Gastroesophageal sphincter (tissue), 4 donors: ENCODE measurements around the gene RBM28. TPM values are rescaled to one million over a fixed set of nuclear protein-coding genes. Genes with fewer than 3 reads are reported as not detected.

Experiments used
- ATAC-seq: fragments of 150-250 bp; one replicate; pipeline ENCODE4 v1.9.1; 2016; ENCODE audit warnings: mild to moderate bottlenecking, moderate library complexity
- H3K27ac ChIP-seq, 4 donors: fragments of 200-600 bp; sonication (generic) in 3 of 4; 1 replicate in 3 of 4; 2 replicates in 1 of 4; pipeline ENCODE4 v1.5.1; 2016 to 2019
- H3K27me3 ChIP-seq: fragments of 200-600 bp; sonication (generic); one replicate; pipeline ENCODE4 v1.5.1; 2019
- H3K36me3 ChIP-seq, 2 donors: fragments of 200-600 bp; sonication (generic); one replicate each; pipeline ENCODE4 v1.5.1; 2019; ENCODE audit warnings: control low read depth in 1 of 2
- H3K4me1 ChIP-seq, 3 donors: fragments of 200-600 bp; sonication (generic); 1 replicate in 2 of 3; 2 replicates in 1 of 3; pipeline ENCODE4 v1.5.1; 2016 to 2019; ENCODE audit warnings: control low read depth in 2 of 3
- H3K4me3 ChIP-seq, 2 donors: fragments of 200-600 bp; sonication (generic); one replicate each; pipeline ENCODE4 v1.5.1; 2019; ENCODE audit warnings: mild to moderate bottlenecking in 1 of 2, moderate library complexity in 1 of 2
- H3K9me3 ChIP-seq, 3 donors: fragments of 200-600 bp; sonication (generic); one replicate each; pipeline ENCODE4 v1.5.1; 2017 to 2019; ENCODE audit warnings: control low read depth in 2 of 3
- CTCF ChIP-seq, 4 experiments: fragments of 200-600 bp in 2 of 4; fragments of 450-650 bp in 2 of 4; sonication (generic) in 1 of 4; IDR thresholded peaks; one replicate each; pipeline ENCODE4 v1.5.1; 2017 to 2019; ENCODE audit warnings: antibody characterized with exemption in 4 of 4, mild to moderate bottlenecking in 2 of 4, moderate library complexity in 2 of 4
- EP300 ChIP-seq: sonication (generic); formaldehyde crosslinking; IDR thresholded peaks from one replicate; pipeline ENCODE4 v1.6.1; 2017; ENCODE audit warnings: antibody characterized with exemption, mild to moderate bottlenecking
- POLR2A ChIP-seq, 2 donors: fragments of 450-650 bp; IDR thresholded peaks; one replicate each; pipeline ENCODE4 v1.6.1; 2017; ENCODE audit warnings: antibody characterized with exemption in 2 of 2, mild to moderate bottlenecking in 2 of 2, moderate library complexity in 1 of 2
- POLR2AphosphoS5 ChIP-seq: sonication (generic); formaldehyde crosslinking; IDR thresholded peaks from one replicate; pipeline ENCODE4 v1.6.1; 2017; ENCODE audit warnings: antibody characterized with exemption
- WGBS, 2 donors: methylation state at CpG; one replicate each; pipeline ENCODE4 v1.1.5; 2018; ENCODE audit warnings: low coverage in 1 of 2; 5-methylcytosine and 5-hydroxymethylcytosine counted together
- total RNA-seq, 4 donors: library from RNA; depleted of rRNA; stranded (reverse); fragments of >200 nt; gene quantifications; one replicate each; pipeline ENCODE4 v1.1.0, GENCODE V29; 2016

The RBM28 gene
- total RNA-seq, 4 donors from 2014 or later, result 12.7 to 27.1 (median 19.5) TPM

GRCh38 chr7:128309124-128309523 lies 34.6 kb downstream of the RBM28 start:
- no peaks in the 10 kb centered on the region for H3K27me3 ChIP-seq
- H3K27ac ChIP-seq, result no peak overlapping the region
- peaks cover 0 to 100% of the 10 kb centered on the region in 2 donors for H3K36me3 ChIP-seq
- no peak overlapping the region for H3K4me3 ChIP-seq
- no peaks in the 10 kb centered on the region for H3K9me3 ChIP-seq
- ATAC-seq, result no peak
- no peak for TF ChIP-seq EP300
- no peak for TF ChIP-seq POLR2AphosphoS5
- no peak for TF ChIP-seq CTCF (IDR thresholded peaks at IDR 0.05)
- no peak for TF ChIP-seq POLR2A (IDR thresholded peaks at IDR 0.05)
- 85 to 94% methylated on average over 5 to 6 of the region's 6 CpGs for WGBS, 2 donors
- H3K4me1 ChIP-seq, result no peaks in the 10 kb centered on the region

- ATAC-seq, result no peak
- TF ChIP-seq EP300 (no peak), POLR2AphosphoS5 (no peak), CTCF (IDR thresholded peaks at IDR 0.05) (no peak), POLR2A (IDR thresholded peaks at IDR 0.05) (no peak)
- 100% methylated on average over 2 of the region's 2 CpGs; no CpG with 5 or more reads in 1 of the 2 donors for WGBS, 2 donors
These were observed 36.6 kb downstream of the RBM28 start for GRCh38 chr7:128307061-128307460.

GRCh38 chr7:128304212-128304611 lies 39.5 kb downstream of the RBM28 start:
- Histone ChIP-seq H3K9me3 (no peaks in the 10 kb centered on the region), H3K4me1 (no peaks in the 10 kb centered on the region), H3K36me3 (peaks cover 0 to 91% of the 10 kb centered on the region in 2 donors), H3K27me3 (no peaks in the 10 kb centered on the region), H3K4me3 (no peak overlapping the region), H3K27ac (no peak overlapping the region)
- TF ChIP-seq POLR2AphosphoS5 (no peak), POLR2A (IDR thresholded peaks at IDR 0.05) (no peak), EP300 (no peak), CTCF (IDR thresholded peaks at IDR 0.05) (no peak)
- WGBS, 2 donors, result no CpG with 5 or more reads among the region's 1 CpG
- ATAC-seq, result no peak

More at GRCh38 chr7:128307061-128307460, 36.6 kb downstream of the RBM28 start:
- H3K27ac ChIP-seq, result no peak overlapping the region
- H3K4me1 ChIP-seq, result no peaks in the 10 kb centered on the region
- H3K36me3 ChIP-seq, result peaks cover 0 to 100% of the 10 kb centered on the region in 2 donors
- no peaks in the 10 kb centered on the region for H3K27me3 ChIP-seq
- H3K4me3 ChIP-seq, result no peak overlapping the region
- H3K9me3 ChIP-seq, result no peaks in the 10 kb centered on the region

GRCh38 chr7:128303643-128304042 lies 40.1 kb downstream of the RBM28 start:
- H3K27me3 ChIP-seq, result no peaks in the 10 kb centered on the region
- no peaks in the 10 kb centered on the region for H3K9me3 ChIP-seq
- 77% methylated on average over 5 of the region's 5 CpGs for WGBS, 2 donors
- H3K27ac ChIP-seq, result no peak overlapping the region
- TF ChIP-seq POLR2A (IDR thresholded peaks at IDR 0.05) (no peak), POLR2AphosphoS5 (no peak), EP300 (no peak), CTCF (IDR thresholded peaks at IDR 0.05) (no peak)
- peaks cover 0 to 85% of the 10 kb centered on the region in 2 donors for H3K36me3 ChIP-seq
- no peak overlapping the region for H3K4me3 ChIP-seq
- no peaks in the 10 kb centered on the region for H3K4me1 ChIP-seq
- ATAC-seq, result no peak

- H3K27ac ChIP-seq, result no peak overlapping the region
- no peaks in the 10 kb centered on the region for H3K27me3 ChIP-seq
- H3K4me3 ChIP-seq, result no peak overlapping the region
- no peaks in the 10 kb centered on the region for H3K4me1 ChIP-seq
- ATAC-seq, result no peak
- 100% methylated on average over 2 of the region's 2 CpGs; no CpG with 5 or more reads in 1 of the 2 donors for WGBS, 2 donors
- TF ChIP-seq POLR2AphosphoS5 (no peak), CTCF (IDR thresholded peaks at IDR 0.05) (no peak), EP300 (no peak), POLR2A (IDR thresholded peaks at IDR 0.05) (no peak)
- peaks cover 0 to 80% of the 10 kb centered on the region in 2 donors for H3K36me3 ChIP-seq
- H3K9me3 ChIP-seq, result no peaks in the 10 kb centered on the region
These were observed 40.6 kb downstream of the RBM28 start for GRCh38 chr7:128303133-128303532.
